Neural cell (in vitro differentiated cells): Measurements from ENCODE around the gene CALML4.

Source experiments
- CTCF ChIP-seq: fragments of 450-650 bp; IDR thresholded peaks from 2 replicates; pipeline ENCODE4 v1.5.1; 2014; ENCODE audit warnings: antibody characterized with exemption, mild to moderate bottlenecking, moderate library complexity; ENCODE audit not compliant: poor library complexity, severe bottlenecking
- EP300 ChIP-seq: fragments of 450-650 bp; conservative IDR thresholded peaks from 2 replicates; pipeline ENCODE4 v1.6.1; 2014; ENCODE audit warnings: antibody characterized with exemption, mild to moderate bottlenecking, moderate library complexity; ENCODE audit not compliant: poor library complexity, severe bottlenecking
- EZH2 ChIP-seq: fragments of 200-600, 300-800 bp; shearing (Covaris generic), sonication (generic); IDR thresholded peaks from 2 replicates; pipeline ENCODE4 v1.6.1; 2014; ENCODE audit warnings: antibody characterized with exemption, low read length, borderline replicate concordance, mild to moderate bottlenecking; ENCODE audit not compliant: insufficient read depth, poor library complexity, severe bottlenecking
- MXI1 ChIP-seq: fragments of 450-650 bp; conservative IDR thresholded peaks from 2 replicates; pipeline ENCODE4 v1.6.1; 2014; ENCODE audit warnings: antibody characterized with exemption, mild to moderate bottlenecking; ENCODE audit not compliant: poor library complexity, severe bottlenecking
- POLR2AphosphoS5 ChIP-seq: IDR thresholded peaks from 2 replicates; pipeline ENCODE4 v1.6.1; 2012
- REST ChIP-seq: IDR thresholded peaks from 2 replicates; pipeline ENCODE4 v1.6.1; 2012; ENCODE audit warnings: borderline replicate concordance
- SMC3 ChIP-seq: fragments of 450-650 bp; conservative IDR thresholded peaks from 2 replicates; pipeline ENCODE4 v1.6.1; 2014; ENCODE audit warnings: antibody characterized with exemption, mild to moderate bottlenecking, moderate library complexity; ENCODE audit not compliant: poor library complexity
- TAF1 ChIP-seq: IDR thresholded peaks from 2 replicates; pipeline ENCODE4 v1.6.1; 2012; ENCODE audit warnings: low read depth

GRCh38 chr15:68187559-68187958, 17.6 kb downstream of the CALML4 start:
- TF ChIP-seq MXI1, result no peak
- no peak for TF ChIP-seq CTCF
- no peak for TF ChIP-seq EP300
- no peak for TF ChIP-seq EZH2
- no peak for TF ChIP-seq POLR2AphosphoS5
- no peak for TF ChIP-seq SMC3
- no peak for TF ChIP-seq REST
- TF ChIP-seq TAF1, result no peak
